ENCODE results near the gene RXRA. TPM values are rescaled to one million over a fixed set of nuclear protein-coding genes. Genes with fewer than 3 reads are reported as not detected.

The RXRA gene
- polyA plus RNA-seq, 1 of the 3 experiments (the other 2 are of a cell fraction) = 7.6 TPM

GRCh38 chr9:134323741-134324358 lies 2.4 kb upstream of the RXRA start:
- no peak overlapping the region for H3K4me3 ChIP-seq (ENCODE audit: low read depth in 2 of 2, low read length in 1 of 2)
- DNase-seq = no peak
- no peaks in the 10 kb centered on the region for H3K9me3 ChIP-seq
- TF ChIP-seq SIN3A (IDR thresholded peaks at IDR 0.05; ENCODE audit: borderline replicate concordance, low read depth, low read length) = no peak
- no peak for TF ChIP-seq FOSL2 (IDR thresholded peaks at IDR 0.05; ENCODE audit: borderline replicate concordance, low read depth)
- TF ChIP-seq TEAD4 (IDR thresholded peaks at IDR 0.05; ENCODE audit: borderline replicate concordance, insufficient read depth) = no peak
- CTCF ChIA-PET = interaction anchor here (1.3 to 3.9 kb wide), 4 partner anchors 85 to 148 kb away, joined by 3 to 17 read pairs (median 7); no protein-coding TSS in a partner anchor
- POLR2A ChIA-PET = no interaction called here
- peaks cover 19% of the 10 kb centered on the region for H4K20me1 ChIP-seq (ENCODE audit: insufficient read depth)
- H3K27ac ChIP-seq (ENCODE audit: low read depth in 2 of 2, low read length in 1 of 2) = no peak overlapping the region
- no peaks in the 10 kb centered on the region for H3K9me2 ChIP-seq
- H2AFZ ChIP-seq (ENCODE audit: low read depth) = no peak overlapping the region
- no peaks in the 10 kb centered on the region for H3K36me3 ChIP-seq (replicated peaks in 1 of 2; ENCODE audit: control insufficient read depth in 1 of 2, insufficient read depth in 2 of 2, low read length in 1 of 2)
- no peak overlapping the region for H3K9ac ChIP-seq
- peaks cover 34 to 37% of the 10 kb centered on the region in 2 experiments; a peak in 3 of 4 replicates for H3K4me1 ChIP-seq (ENCODE audit: control insufficient read depth in 1 of 2, insufficient read depth in 2 of 2, low read depth in 1 of 2, low read length in 1 of 2)
- 89% methylated on average over 12 of the region's 20 CpGs for WGBS (ENCODE audit: low lambda C conversion rate)
- peak overlapping the region; percentile 27; the same call in 1 of the 2 replicates for H3K4me2 ChIP-seq
- H3K79me2 ChIP-seq (ENCODE audit: insufficient read depth) = peaks cover 20% of the 10 kb centered on the region
- H3K27me3 ChIP-seq (ENCODE audit: insufficient read depth) = no peaks in the 10 kb centered on the region
- H3F3A ChIP-seq (replicated peaks; ENCODE audit: insufficient read depth) = no peaks in the 10 kb centered on the region

GRCh38 chr9:134324359-134325095 lies 1.7 kb upstream of the RXRA start:
- no peak overlapping the region for H3K4me3 ChIP-seq (ENCODE audit: low read depth in 2 of 2, low read length in 1 of 2)
- peaks cover 26% of the 10 kb centered on the region for H4K20me1 ChIP-seq (ENCODE audit: insufficient read depth)
- DNase-seq = no peak
- H3K9me3 ChIP-seq = no peaks in the 10 kb centered on the region
- ChIA-PET CTCF (interaction anchor here (1.3 to 3.9 kb wide), 3 partner anchors 84 to 149 kb away, joined by 3 to 17 read pairs (median 9); no protein-coding TSS in a partner anchor), POLR2A (interaction anchor here (0.7 to 1.5 kb wide), 2 partner anchors 31 to 102 kb away, joined by 3 to 6 read pairs; no protein-coding TSS in a partner anchor)
- H3K4me1 ChIP-seq (ENCODE audit: control insufficient read depth in 1 of 2, insufficient read depth in 2 of 2, low read depth in 1 of 2, low read length in 1 of 2) = peaks cover 34 to 36% of the 10 kb centered on the region in 2 experiments; a peak in 3 of 4 replicates
- no peak overlapping the region; the same call in 1 of the 2 replicates for H3K9ac ChIP-seq
- H3K27ac ChIP-seq (ENCODE audit: low read depth in 2 of 2, low read length in 1 of 2) = no peak overlapping the region; a peak in 1 of 4 replicates
- H3K4me2 ChIP-seq = peak overlapping the region; percentile 98
- no peaks in the 10 kb centered on the region for H3K27me3 ChIP-seq (ENCODE audit: insufficient read depth)
- 72% methylated on average over 14 of the region's 17 CpGs for WGBS (ENCODE audit: low lambda C conversion rate)
- TF ChIP-seq GABPA (IDR thresholded peaks at IDR 0.05; ENCODE audit: low read depth) = no peak
- TF ChIP-seq FOSL2 (IDR thresholded peaks at IDR 0.05; ENCODE audit: borderline replicate concordance, low read depth) = peak; percentile 50; the same call in 1 of the 2 replicates
- H3K9me2 ChIP-seq = no peaks in the 10 kb centered on the region
- H3K79me2 ChIP-seq (ENCODE audit: insufficient read depth) = peaks cover 27% of the 10 kb centered on the region
- no peaks in the 10 kb centered on the region for H3F3A ChIP-seq (replicated peaks; ENCODE audit: insufficient read depth)
- no peak overlapping the region for H2AFZ ChIP-seq (ENCODE audit: low read depth)
- H3K36me3 ChIP-seq (replicated peaks in 1 of 2; ENCODE audit: control insufficient read depth in 1 of 2, insufficient read depth in 2 of 2, low read length in 1 of 2) = no peaks in the 10 kb centered on the region

- 33% methylated on average over 25 of the region's 63 CpGs for WGBS (ENCODE audit: low lambda C conversion rate)
- Histone ChIP-seq H3K27me3 (ENCODE audit: insufficient read depth) (no peaks in the 10 kb centered on the region), H3K4me3 (ENCODE audit: low read depth in 2 of 2, low read length in 1 of 2) (peak overlapping the region; percentile 67 to 71), H3K9me3 (no peaks in the 10 kb centered on the region), H3K9ac (peak overlapping the region; percentile 90), H3K9me2 (no peaks in the 10 kb centered on the region), H3K4me1 (ENCODE audit: control insufficient read depth in 1 of 2, insufficient read depth in 2 of 2, low read depth in 1 of 2, low read length in 1 of 2) (peaks cover 35 to 43% of the 10 kb centered on the region in 2 experiments; a peak in 3 of 4 replicates), H3K27ac (ENCODE audit: low read depth in 2 of 2, low read length in 1 of 2) (peak overlapping the region; percentile 84 to 92), H3K4me2 (peak overlapping the region; percentile 98), H3F3A (replicated peaks; ENCODE audit: insufficient read depth) (no peaks in the 10 kb centered on the region), H3K79me2 (ENCODE audit: insufficient read depth) (peaks cover 34% of the 10 kb centered on the region), H4K20me1 (ENCODE audit: insufficient read depth) (peaks cover 34% of the 10 kb centered on the region), H3K36me3 (replicated peaks in 1 of 2; ENCODE audit: control insufficient read depth in 1 of 2, insufficient read depth in 2 of 2, low read length in 1 of 2) (no peaks in the 10 kb centered on the region), H2AFZ (ENCODE audit: low read depth) (peak overlapping the region; percentile 79; the same call in 1 of the 2 replicates)
- DNase-seq = no peak
- ChIA-PET POLR2A (interaction anchor here (0.7 to 1.5 kb wide), 4 partner anchors 32 to 103 kb away, joined by 3 to 6 read pairs (median 3); no protein-coding TSS in a partner anchor), CTCF (interaction anchor here (0.7 to 3.9 kb wide), 8 partner anchors 11 to 154 kb away, joined by 3 to 17 read pairs (median 4); no protein-coding TSS in a partner anchor)
- TF ChIP-seq POLR2AphosphoS5 (IDR thresholded peaks at IDR 0.05; ENCODE audit: low read depth, low read length) = no peak
- TF ChIP-seq RFX5 (IDR thresholded peaks at IDR 0.05; ENCODE audit: low read length) = no peak
- no peak for TF ChIP-seq TAF1 (IDR thresholded peaks at IDR 0.05; ENCODE audit: borderline replicate concordance, low read depth, low read length)
- TF ChIP-seq FOXM1 (IDR thresholded peaks at IDR 0.05; ENCODE audit: low read depth) = no peak
- TF ChIP-seq REST (IDR thresholded peaks at IDR 0.05; ENCODE audit: low read depth, low read length) = no peak
- TF ChIP-seq NFIC (IDR thresholded peaks at IDR 0.05; ENCODE audit: borderline replicate concordance) = no peak
- no peak for TF ChIP-seq FOXJ3 (CRISPR knock-in tag; IDR thresholded peaks at IDR 0.05)
- TF ChIP-seq GABPA (IDR thresholded peaks at IDR 0.05; ENCODE audit: low read depth) = no peak
- TF ChIP-seq EZH2phosphoT487 (IDR thresholded peaks at IDR 0.05; ENCODE audit: borderline replicate concordance, low read depth) = no peak
These were observed 1.0 kb upstream of the RXRA start for GRCh38 chr9:134325096-134325812.
